Adipocyte (in vitro differentiated cells): ENCODE measurements around the gene CD8B.

Experiments used
- DNase-seq: peaks from one replicate; pipeline ENCODE4 v3.0.0-alpha.2; 2015; ENCODE audit warnings: low read depth
- H3K27me3 ChIP-seq: replicated peaks from 2 replicates; pipeline ENCODE4 v1.7.0; 2013; ENCODE audit warnings: mild to moderate bottlenecking, low read length, moderate library complexity; ENCODE audit not compliant: control insufficient read depth, insufficient read depth
- H3K36me3 ChIP-seq: 2 replicates; pipeline ENCODE4 v1.7.0; 2013; ENCODE audit warnings: low read length, mild to moderate bottlenecking, moderate library complexity; ENCODE audit not compliant: control insufficient read depth, insufficient read depth, severe bottlenecking
- H3K4me1 ChIP-seq: 2 replicates; pipeline ENCODE4 v1.7.0; 2013; ENCODE audit warnings: mild to moderate bottlenecking, low read length, moderate library complexity; ENCODE audit not compliant: control insufficient read depth, insufficient read depth
- H3K4me3 ChIP-seq: 2 replicates; pipeline ENCODE4 v1.7.0; 2013; ENCODE audit warnings: mild to moderate bottlenecking, low read length, moderate library complexity
- H3K9ac ChIP-seq: 2 replicates; pipeline ENCODE4 v1.7.0; 2013; ENCODE audit warnings: mild to moderate bottlenecking, low read length, moderate library complexity
- H3K9me3 ChIP-seq: 2 replicates; pipeline ENCODE4 v1.7.0; 2013; ENCODE audit warnings: mild to moderate bottlenecking, low read length, moderate library complexity; ENCODE audit not compliant: control insufficient read depth

Gene CD8B

GRCh38 chr2:86782748-86783147 is 78.9 kb downstream of the CD8B start:
- H3K9me3 ChIP-seq, result no peaks in the 10 kb centered on the region
- no peaks in the 10 kb centered on the region for H3K4me1 ChIP-seq
- no peaks in the 10 kb centered on the region for H3K36me3 ChIP-seq
- no peak overlapping the region for H3K4me3 ChIP-seq
- H3K9ac ChIP-seq, result no peak overlapping the region
- DNase-seq, result no peak
- H3K27me3 ChIP-seq, result peaks cover 13% of the 10 kb centered on the region

DNA sequence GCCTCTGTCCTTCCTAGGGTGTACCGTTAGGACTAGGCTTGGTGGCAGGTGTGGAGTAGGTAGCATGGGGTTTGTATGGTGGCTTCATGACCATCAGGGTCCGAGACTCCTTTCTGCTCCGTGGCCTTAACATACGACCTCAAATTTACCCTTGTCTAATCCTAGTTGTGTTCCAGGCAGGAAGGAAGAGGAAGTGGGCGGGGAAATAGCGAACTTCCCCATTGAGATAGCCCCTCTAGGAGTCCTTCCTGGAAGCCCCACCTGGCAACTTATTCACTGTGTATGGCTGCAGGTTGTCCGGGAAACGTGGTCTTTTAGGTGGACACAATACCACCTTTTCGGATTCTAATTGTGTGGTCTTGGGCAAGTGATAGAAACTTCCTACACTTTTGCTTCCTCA is 80.3 kb downstream of the CD8B start:
- no peak for DNase-seq
- Histone ChIP-seq H3K4me3 (no peak overlapping the region), H3K9me3 (no peaks in the 10 kb centered on the region), H3K9ac (no peak overlapping the region), H3K36me3 (no peaks in the 10 kb centered on the region), H3K27me3 (peaks cover 9% of the 10 kb centered on the region), H3K4me1 (no peaks in the 10 kb centered on the region)

DNA sequence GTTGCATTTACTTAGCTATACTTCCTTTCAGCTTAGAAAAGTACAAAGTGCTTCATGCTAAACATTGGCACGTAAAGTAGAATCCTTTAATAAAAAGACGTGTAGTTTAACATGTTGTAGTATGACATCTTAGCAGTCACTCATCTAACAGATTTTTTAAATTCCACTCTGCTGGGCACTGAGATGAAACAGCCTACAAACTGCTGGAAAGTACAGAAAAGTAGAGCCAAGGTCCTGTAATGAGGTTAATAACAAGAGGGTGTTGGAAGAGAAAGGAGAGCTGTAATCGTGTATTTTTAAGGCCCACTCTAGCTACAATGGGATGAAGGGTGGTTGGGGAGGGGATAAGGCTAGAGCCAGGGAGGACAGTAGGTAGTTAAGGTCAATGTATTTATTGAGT is 81.7 kb downstream of the CD8B start:
- Histone ChIP-seq H3K4me3 (no peak overlapping the region), H3K9ac (no peak overlapping the region), H3K27me3 (no peaks in the 10 kb centered on the region), H3K36me3 (peaks cover 7% of the 10 kb centered on the region), H3K9me3 (no peaks in the 10 kb centered on the region), H3K4me1 (no peaks in the 10 kb centered on the region)
- DNase-seq, result no peak

DNA sequence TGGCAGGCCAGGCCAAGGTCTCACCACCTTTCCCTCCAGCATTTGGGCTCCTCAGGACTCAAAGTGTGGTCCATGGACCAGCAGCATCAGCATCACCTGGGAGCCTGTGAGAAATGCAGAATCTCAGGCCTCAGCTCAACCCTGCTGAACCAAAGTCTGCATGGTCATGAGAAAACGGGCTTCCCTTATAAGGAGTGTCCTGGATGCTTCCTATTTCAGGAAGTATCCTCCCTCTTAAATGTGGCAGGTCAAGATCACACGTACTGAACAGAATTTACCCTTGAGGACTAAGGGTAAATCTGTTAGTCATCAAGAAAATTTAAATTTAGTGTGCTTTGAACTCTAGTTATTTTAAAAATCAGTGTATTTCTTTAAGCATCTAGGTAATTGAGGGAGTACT is 82.7 kb downstream of the CD8B start:
- H3K4me3 ChIP-seq, result no peak overlapping the region
- no peaks in the 10 kb centered on the region for H3K4me1 ChIP-seq
- peaks cover 17% of the 10 kb centered on the region for H3K36me3 ChIP-seq
- H3K9me3 ChIP-seq, result no peaks in the 10 kb centered on the region
- no peaks in the 10 kb centered on the region for H3K27me3 ChIP-seq
- no peak overlapping the region for H3K9ac ChIP-seq
- DNase-seq, result no peak

DNA sequence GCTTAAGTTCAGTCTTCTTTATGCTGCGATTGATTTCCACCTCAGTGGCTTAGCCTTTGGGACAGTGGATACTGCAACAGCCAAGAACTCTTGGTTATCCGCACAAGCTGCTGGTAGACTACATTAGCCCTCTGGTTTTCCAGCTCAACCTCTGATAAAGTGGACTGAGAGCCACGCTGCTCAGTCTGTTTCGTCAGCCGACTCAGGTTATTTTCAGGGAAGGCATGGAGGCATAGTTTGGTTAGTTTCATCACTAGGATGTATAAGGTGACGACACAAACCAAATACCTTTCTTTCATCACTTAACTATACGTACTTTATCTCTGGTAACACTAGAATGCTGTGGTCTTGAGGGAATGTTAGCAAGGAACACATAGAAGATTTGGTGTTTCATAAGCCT is 85.2 kb downstream of the CD8B start:
- Histone ChIP-seq H3K27me3 (no peaks in the 10 kb centered on the region), H3K9ac (no peak overlapping the region), H3K36me3 (peaks cover 39% of the 10 kb centered on the region), H3K4me1 (no peaks in the 10 kb centered on the region), H3K4me3 (no peak overlapping the region), H3K9me3 (no peaks in the 10 kb centered on the region)
- DNase-seq, result no peak

DNA sequence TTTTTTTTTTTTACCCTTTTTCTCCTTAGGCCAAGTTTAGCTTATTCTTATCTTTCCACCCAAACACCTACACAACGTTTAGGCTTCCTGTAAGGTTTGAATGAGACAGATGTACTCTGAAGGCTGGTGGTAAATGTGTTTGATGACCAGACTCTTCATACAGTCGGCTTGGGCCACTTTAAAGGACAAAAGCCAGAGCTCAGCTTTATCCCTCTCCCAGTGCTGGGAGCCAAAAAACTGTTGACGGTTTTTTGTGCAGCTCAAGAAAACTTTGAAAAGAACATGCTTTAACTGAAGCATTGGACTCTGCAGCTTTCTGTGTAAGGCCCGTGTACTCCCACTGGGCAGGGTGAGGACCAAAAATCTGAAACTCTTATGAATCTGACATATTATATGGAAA is 86.3 kb downstream of the CD8B start:
- Histone ChIP-seq H3K36me3 (peaks cover 50% of the 10 kb centered on the region), H3K4me1 (no peaks in the 10 kb centered on the region), H3K9ac (no peak overlapping the region), H3K4me3 (no peak overlapping the region), H3K9me3 (no peaks in the 10 kb centered on the region), H3K27me3 (no peaks in the 10 kb centered on the region)
- no peak for DNase-seq

DNA sequence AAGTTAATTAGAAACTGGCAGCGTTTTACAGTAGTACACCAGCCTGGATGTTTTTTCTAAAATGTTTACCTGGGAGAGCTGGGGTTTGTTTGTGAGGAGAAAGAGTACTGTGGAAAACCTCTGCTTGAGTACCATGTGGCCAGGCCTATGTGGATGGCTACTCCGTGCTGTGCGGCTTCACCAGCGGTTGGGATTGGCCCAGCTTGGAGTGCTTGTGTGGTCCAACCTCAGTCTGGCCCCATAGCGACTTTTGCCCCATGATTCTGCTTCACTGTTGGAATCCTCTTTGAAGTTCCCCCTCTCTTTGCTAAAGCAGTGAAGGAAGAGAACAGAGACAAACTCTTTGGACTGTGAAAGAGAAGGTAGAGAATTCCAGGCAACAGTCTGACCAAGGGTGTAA is 86.8 kb downstream of the CD8B start:
- Histone ChIP-seq H3K9me3 (no peaks in the 10 kb centered on the region), H3K27me3 (no peaks in the 10 kb centered on the region), H3K4me3 (no peak overlapping the region), H3K4me1 (no peaks in the 10 kb centered on the region), H3K36me3 (peaks cover 55% of the 10 kb centered on the region), H3K9ac (no peak overlapping the region)
- DNase-seq, result no peak

DNA sequence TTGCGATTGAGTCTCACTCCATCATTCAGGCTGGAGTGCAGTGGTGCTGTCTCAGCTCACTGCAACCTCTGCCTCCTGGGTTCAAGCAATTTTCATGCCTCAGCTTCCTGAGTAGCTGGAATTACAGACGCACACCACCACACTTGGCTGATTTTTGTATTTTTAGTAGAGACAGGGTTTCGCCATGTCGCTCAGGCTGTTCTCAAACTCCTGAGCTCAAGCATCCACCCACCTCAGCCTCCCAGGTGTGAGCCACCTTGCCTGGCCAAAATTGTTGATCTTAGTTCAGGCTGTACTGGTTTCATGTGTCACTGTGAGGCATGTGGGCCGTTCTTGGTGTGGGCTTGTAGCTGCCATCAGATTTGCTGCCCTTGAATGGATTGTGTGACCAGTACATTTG is 89.1 kb downstream of the CD8B start:
- H3K4me3 ChIP-seq, result no peak overlapping the region
- H3K36me3 ChIP-seq, result peaks cover 67% of the 10 kb centered on the region
- H3K9me3 ChIP-seq, result no peaks in the 10 kb centered on the region
- no peaks in the 10 kb centered on the region for H3K27me3 ChIP-seq
- DNase-seq, result no peak
- H3K4me1 ChIP-seq, result peaks cover 7% of the 10 kb centered on the region
- H3K9ac ChIP-seq, result no peak overlapping the region

DNA sequence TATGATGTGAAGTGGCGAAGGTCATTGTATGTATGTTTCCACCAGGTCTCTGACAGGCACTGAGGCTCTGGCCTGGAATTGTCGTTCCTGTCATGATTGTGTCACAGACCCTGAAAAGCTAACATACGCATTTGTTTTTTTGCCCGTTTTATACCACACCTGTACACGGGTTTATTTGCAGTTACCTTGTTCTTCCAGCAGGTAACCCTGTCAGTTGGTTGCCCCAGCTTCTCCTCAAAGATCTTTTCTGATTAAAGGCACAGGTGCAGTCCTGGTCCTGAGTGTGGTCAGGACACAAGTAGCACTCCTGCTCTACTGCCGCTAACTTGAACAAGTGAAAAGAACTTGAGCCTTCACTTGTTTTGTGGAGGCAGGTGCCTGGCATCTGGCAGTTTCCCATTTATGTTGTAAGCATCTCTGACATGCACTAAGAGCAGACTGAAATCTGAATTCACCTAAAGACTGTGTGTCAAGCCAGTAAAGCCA is 90.8 kb downstream of the CD8B start:
- Histone ChIP-seq H3K4me3 (no peak overlapping the region), H3K36me3 (peaks cover 69% of the 10 kb centered on the region), H3K9ac (no peak overlapping the region), H3K9me3 (no peaks in the 10 kb centered on the region), H3K27me3 (no peaks in the 10 kb centered on the region), H3K4me1 (peaks cover 7% of the 10 kb centered on the region)
- DNase-seq, result no peak

DNA sequence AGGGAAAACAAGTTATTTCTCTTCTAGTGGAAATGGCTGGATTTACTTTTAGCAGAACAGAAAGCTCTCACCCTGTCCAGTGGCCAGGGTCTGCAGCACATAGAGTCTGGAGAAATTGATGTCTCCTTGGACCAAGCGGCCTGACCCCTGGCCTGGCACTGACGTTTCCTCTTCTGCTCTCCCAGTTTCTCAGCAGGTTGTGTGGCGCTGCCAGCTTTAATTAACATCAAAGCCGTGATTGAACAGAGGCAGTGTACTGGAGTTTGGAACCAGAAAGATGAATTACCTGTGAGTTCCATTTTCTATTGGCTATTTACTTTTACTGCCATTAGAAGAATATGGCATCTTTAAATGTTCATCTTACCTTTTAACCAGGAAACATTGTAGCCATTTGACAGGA is 91.8 kb downstream of the CD8B start:
- Histone ChIP-seq H3K4me3 (no peak overlapping the region), H3K4me1 (peaks cover 7% of the 10 kb centered on the region), H3K36me3 (peaks cover 65% of the 10 kb centered on the region), H3K9ac (no peak overlapping the region), H3K27me3 (no peaks in the 10 kb centered on the region), H3K9me3 (no peaks in the 10 kb centered on the region)
- no peak for DNase-seq

DNA sequence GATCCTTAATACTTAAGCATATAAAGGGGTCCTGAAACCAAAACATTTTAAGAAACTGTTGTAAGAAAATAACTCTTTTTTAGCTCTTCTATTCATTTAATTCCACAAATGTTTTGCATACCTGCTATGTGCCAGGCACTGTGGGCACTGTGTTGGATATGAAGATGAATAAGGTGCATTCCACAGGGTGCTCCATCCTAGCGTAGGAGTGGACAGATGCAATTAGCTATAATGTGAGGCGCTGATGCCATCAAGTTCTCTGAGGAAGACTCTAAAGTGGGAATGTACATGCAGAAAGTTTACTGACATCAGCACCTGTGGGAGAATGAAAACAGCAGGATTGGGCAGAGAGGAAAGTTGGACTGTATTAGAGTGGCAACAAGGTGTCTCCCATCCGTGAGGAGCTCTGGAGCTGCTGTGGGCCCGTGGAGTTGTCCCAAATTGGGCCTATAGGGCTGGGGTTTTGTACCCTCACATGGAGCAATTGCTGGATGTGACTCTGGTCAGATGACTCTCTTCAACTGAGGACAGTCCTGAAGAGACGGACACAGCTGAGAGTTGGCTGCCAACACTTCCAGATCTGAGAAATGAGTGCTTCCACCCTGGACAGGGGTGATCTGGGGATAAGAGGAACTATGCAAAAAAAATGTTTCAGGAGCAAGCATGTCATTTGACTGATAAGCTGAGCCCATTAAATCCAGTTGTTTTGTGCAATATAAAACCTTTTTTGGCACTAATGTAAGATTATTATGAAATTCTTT is 93.3 kb downstream of the CD8B start:
- Histone ChIP-seq H3K36me3 (peaks cover 50% of the 10 kb centered on the region), H3K9ac (no peak overlapping the region), H3K27me3 (no peaks in the 10 kb centered on the region), H3K4me1 (peaks cover 7% of the 10 kb centered on the region), H3K9me3 (no peaks in the 10 kb centered on the region), H3K4me3 (no peak overlapping the region)
- DNase-seq, result no peak
